Heart right ventricle (tissue), 16 donors: ENCODE results near the gene NHS. TPM values are rescaled to one million over a fixed set of nuclear protein-coding genes. Genes with fewer than 3 reads are reported as not detected.

Source experiments
- ATAC-seq, 8 donors: fragments of 200-7000 bp; cut with Tn5 transposase; one replicate each; pipeline ENCODE4 v1.9.1; 2020; ENCODE audit warnings: mild to moderate bottlenecking in 8 of 8, moderate library complexity in 8 of 8, moderate number of reproducible peaks in 1 of 8
- DNase-seq, 2 donors: peaks; one replicate each; pipeline ENCODE4 v3.0.0-alpha.2; 2020
- H3K27ac ChIP-seq, 10 donors: fragments of 200-600 bp; sonication (generic) in 2 of 10; one replicate each; pipeline versions ENCODE4 v1.5.0 to v1.8.0; 2020 to 2022; ENCODE audit warnings: mild to moderate bottlenecking in 3 of 10
- H3K27me3 ChIP-seq, 7 donors: fragments of 200-600 bp; one replicate each; pipeline ENCODE4 v1.8.0; 2021 to 2022; ENCODE audit warnings: mild to moderate bottlenecking in 2 of 7
- H3K36me3 ChIP-seq, 9 donors: fragments of 200-600 bp; sonication (generic) in 1 of 9; one replicate each; pipeline versions ENCODE4 v1.5.0 to v1.8.0; 2020 to 2022; ENCODE audit warnings: mild to moderate bottlenecking in 2 of 9
- H3K4me1 ChIP-seq, 9 donors: fragments of 200-600 bp; sonication (generic) in 1 of 9; one replicate each; pipeline versions ENCODE4 v1.5.0 to v1.8.0; 2020 to 2022; ENCODE audit warnings: mild to moderate bottlenecking in 4 of 9
- H3K4me3 ChIP-seq, 10 donors: fragments of 200-600 bp; sonication (generic) in 2 of 10; one replicate each; pipeline versions ENCODE4 v1.5.0 to v1.8.0; 2020 to 2022; ENCODE audit warnings: mild to moderate bottlenecking in 7 of 10, moderate library complexity in 2 of 10
- H3K9me3 ChIP-seq, 11 donors: fragments of 200-600 bp in 10 of 11; sonication (generic) in 2 of 11; one replicate each; pipeline versions ENCODE4 v1.5.0 to v1.8.0; 2013 to 2022; ENCODE audit warnings: mild to moderate bottlenecking in 2 of 11, control low read depth in 1 of 11, moderate library complexity in 1 of 11
- CTCF ChIP-seq, 9 donors: fragments of 200-600 bp; sonication (generic) in 2 of 9; IDR thresholded peaks; one replicate each; pipeline versions ENCODE4 v1.5.0 to v1.8.0; 2021 to 2022; ENCODE audit warnings: antibody characterized with exemption in 9 of 9, mild to moderate bottlenecking in 5 of 9, moderate library complexity in 1 of 9
- WGBS, 2 donors: extraction: QIAGEN DNeasy Blood & Tissue Kit; methylation state at CpG; one replicate each; pipeline ENCODE4 v1.1.7; 2013; ENCODE audit warnings: inconsistent platforms in 1 of 2; 5-methylcytosine and 5-hydroxymethylcytosine counted together
- intact Hi-C, 10 donors: fragments of 100-400 bp; cut with DNase I; formaldehyde crosslinking; loops; one replicate each; pipeline versions ENCODE4 v1.11.1 to v1.14.2; 2022
- polyA plus RNA-seq, 2 donors: library from polyadenylated mRNA; stranded (reverse); fragments of 200-250 nt; gene quantifications; one replicate each; pipeline ENCODE4 v1.2.3, GENCODE V29; 2013
- total RNA-seq, 10 donors: library from RNA; stranded (reverse); fragmentation: NEBNext Ultra II Directional in 3 of 10; extraction: Animal tissue kit (Norgen Biotek cat#: 25700) in 3 of 10; gene quantifications; one replicate each; pipeline versions ENCODE4 v1.2.1 to v1.2.4, GENCODE V29; 2021 to 2023
- donor health status: Arrhythmogenic right ventricular cardiomyopathy.
- donor health status: ischemic (EF 13 %, LVEDD 7.1; RV severe dilation, severe dysfunction).
- donor health status: healthy with polysubstance abuse.
- donor health status: DM: no; HTN: yes; CAD: no.
- donor health status: DM: no; HTN: no; CAD: no.
- donor health status: ischemic (EF 25% LVEDD 6.9; RV normal size, moderate dysfunction).
- donor health status: ischemic (EF 25% LVEDD 5.7; RV mildly dilated, moderate dysfunction).
- donor health status: healthy.
- donor health status: DM: yes; HTN: yes; CAD: no.
- donor health status: Ischemic cardiomyopathy.
- donor health status: ischemic (EF 35%, LVEDD 5.7; RV mildly dilated, moderate dysfunction).
- donor health status: nonischemic (EF 11% LVEDD 7.7; RV severe dilation, severe dysfunction).
- donor health status: DM: yes; HTN: yes; CAD: no.
- donor health status: PGD.
- donor health status: ischemic (EF 29% LVEDD 5.4; RV normal size, mild dysfunction).
- donor health status: nonischemic (EF 23%, LVEDD 6.1; RV moderate dilation, normal function).

The NHS gene
- total and polyA plus RNA-seq, 12 donors = 0.20 to 2.7 (median 1.2) TPM

DNA sequence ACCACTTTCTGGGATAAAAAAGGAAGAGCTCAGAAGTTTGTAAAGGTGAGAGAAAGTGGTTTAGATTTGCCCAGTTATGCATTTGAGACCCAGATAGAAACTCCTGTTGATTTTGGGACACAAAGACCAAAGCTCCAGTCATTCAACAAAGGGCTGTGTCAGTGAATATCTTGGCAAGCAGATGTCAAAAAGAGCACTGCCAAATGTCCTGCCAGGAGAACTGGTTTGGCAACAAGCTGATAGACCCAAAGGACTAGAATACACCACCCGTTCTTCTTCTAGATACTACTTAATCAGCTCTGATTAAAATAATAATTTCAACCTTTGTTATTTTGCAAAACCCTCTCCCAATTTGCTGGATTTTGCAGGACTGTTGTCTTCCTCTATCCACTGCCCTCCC, 121.4 kb downstream of the NHS start:
- no peaks in the 10 kb centered on the region for H3K36me3 ChIP-seq
- ATAC-seq = no peak

GRCh38 chrX:17497193-17497592, 122.2 kb downstream of the NHS start:
- Histone ChIP-seq H3K36me3 (no peaks in the 10 kb centered on the region), H3K27ac (no peak overlapping the region), H3K4me1 (peaks cover 0 to 11% (median 0%) of the 10 kb centered on the region in 9 donors), H3K9me3 (no peaks in the 10 kb centered on the region), H3K4me3 (no peak overlapping the region), H3K27me3 (peaks cover 0 to 21% (median 0%) of the 10 kb centered on the region in 7 donors)
- ATAC-seq (no peak), DNase-seq (no peak)
- 62 to 74% methylated on average over 2 of the region's 2 CpGs for WGBS, 2 donors
- intact Hi-C loops = no loop called here
- no peak for TF ChIP-seq CTCF (IDR thresholded peaks at IDR 0.05)

More for the DNA sequence above, 121.4 kb downstream of the NHS start:
- DNase-seq = no peak
- WGBS, 2 donors = 13 to 16% methylated on average over 1 of the region's 1 CpG
- peaks cover 0 to 11% (median 0%) of the 10 kb centered on the region in 9 donors for H3K4me1 ChIP-seq
- no peaks in the 10 kb centered on the region for H3K9me3 ChIP-seq
- no peak overlapping the region for H3K27ac ChIP-seq
- peaks cover 0 to 21% (median 0%) of the 10 kb centered on the region in 7 donors for H3K27me3 ChIP-seq
- H3K4me3 ChIP-seq = no peak overlapping the region
- TF ChIP-seq CTCF (IDR thresholded peaks at IDR 0.05) = no peak
- intact Hi-C loops = no loop called here

DNA sequence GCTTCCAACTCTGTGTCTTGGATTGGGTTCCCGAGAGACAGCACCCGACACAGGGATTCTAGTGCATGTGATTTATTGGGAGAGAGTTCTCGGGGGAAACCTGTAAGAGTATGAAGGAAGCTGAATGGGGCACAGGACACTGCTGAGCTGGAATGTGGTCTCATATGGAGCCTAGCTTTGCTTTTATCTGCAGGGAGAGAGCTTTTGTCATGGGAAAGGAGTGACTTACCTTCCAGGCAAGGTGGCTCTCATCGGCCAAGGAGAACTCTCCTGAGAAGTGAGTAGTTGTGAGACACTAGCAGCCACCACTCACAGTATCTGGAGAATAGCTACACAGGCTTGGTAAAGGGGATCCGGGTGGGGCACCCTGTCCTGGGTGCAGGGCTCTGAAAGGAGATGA, 124.5 kb downstream of the NHS start:
- H3K36me3 ChIP-seq = no peaks in the 10 kb centered on the region
- no peak for TF ChIP-seq CTCF (IDR thresholded peaks at IDR 0.05)
- 95 to 96% methylated on average over 5 of the region's 5 CpGs for WGBS, 2 donors
- H3K27ac ChIP-seq = no peak overlapping the region
- no peaks in the 10 kb centered on the region for H3K9me3 ChIP-seq
- H3K27me3 ChIP-seq = peaks cover 0 to 21% (median 0%) of the 10 kb centered on the region in 7 donors
- H3K4me3 ChIP-seq = no peak overlapping the region
- H3K4me1 ChIP-seq = peaks cover 0 to 11% (median 0%) of the 10 kb centered on the region in 9 donors
- ATAC-seq = no peak
- intact Hi-C loops = no loop called here
- DNase-seq = no peak

DNA sequence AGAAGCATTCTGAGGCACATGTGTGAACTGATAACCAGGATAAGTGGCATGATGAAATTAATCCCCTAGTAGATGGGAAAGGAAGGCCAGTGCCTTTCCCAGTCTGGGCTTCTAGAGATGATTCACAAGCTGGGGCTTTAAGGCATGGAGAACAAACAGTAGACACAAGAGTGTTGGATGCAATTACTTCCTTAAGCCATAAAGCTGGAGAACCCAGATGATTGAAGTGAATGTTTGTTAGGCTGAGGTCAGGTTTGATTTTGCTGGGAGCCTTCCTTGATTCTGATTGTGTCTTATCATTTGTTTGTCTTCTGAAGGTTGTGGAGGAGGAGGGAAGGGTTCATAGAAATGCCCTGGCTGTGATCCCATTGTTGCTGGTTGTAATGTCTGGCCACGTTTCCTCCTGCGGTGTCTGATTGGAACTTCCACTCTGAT, 125.2 kb downstream of the NHS start:
- no peak overlapping the region for H3K27ac ChIP-seq
- peaks cover 0 to 21% (median 0%) of the 10 kb centered on the region in 7 donors for H3K27me3 ChIP-seq
- peaks cover 0 to 11% (median 0%) of the 10 kb centered on the region in 9 donors for H3K4me1 ChIP-seq
- no peaks in the 10 kb centered on the region for H3K9me3 ChIP-seq
- H3K36me3 ChIP-seq = no peaks in the 10 kb centered on the region
- ATAC-seq (peak in 1 of 8 donors; percentile 35), DNase-seq (no peak)
- intact Hi-C loops = no loop called here
- WGBS, 2 donors = 9 to 13% methylated on average over 2 of the region's 2 CpGs
- H3K4me3 ChIP-seq = no peak overlapping the region
- TF ChIP-seq CTCF (IDR thresholded peaks at IDR 0.05) = no peak
